Stimulated activated CD8-positive, alpha-beta memory T cell treated with anti-CD3 and anti-CD28 coated beads, Interleukin-7, amount 100 ng/mL, for 1 hour (primary cell): Measurements from ENCODE around the gene CORO6.
A peak's percentile ranks its signal among the peaks of the same experiment; 100 is the strongest.

ENCODE experiments used
- DNase-seq, 2 donors: peaks; one replicate each; pipeline ENCODE4 v3.0.0-alpha.2; 2020; ENCODE audit warnings: low read depth in 2 of 2

The CORO6 gene

GRCh38 chr17:29613856-29614255 lies 8.9 kb downstream of the CORO6 start:
- DNase-seq: no peak

DNA sequence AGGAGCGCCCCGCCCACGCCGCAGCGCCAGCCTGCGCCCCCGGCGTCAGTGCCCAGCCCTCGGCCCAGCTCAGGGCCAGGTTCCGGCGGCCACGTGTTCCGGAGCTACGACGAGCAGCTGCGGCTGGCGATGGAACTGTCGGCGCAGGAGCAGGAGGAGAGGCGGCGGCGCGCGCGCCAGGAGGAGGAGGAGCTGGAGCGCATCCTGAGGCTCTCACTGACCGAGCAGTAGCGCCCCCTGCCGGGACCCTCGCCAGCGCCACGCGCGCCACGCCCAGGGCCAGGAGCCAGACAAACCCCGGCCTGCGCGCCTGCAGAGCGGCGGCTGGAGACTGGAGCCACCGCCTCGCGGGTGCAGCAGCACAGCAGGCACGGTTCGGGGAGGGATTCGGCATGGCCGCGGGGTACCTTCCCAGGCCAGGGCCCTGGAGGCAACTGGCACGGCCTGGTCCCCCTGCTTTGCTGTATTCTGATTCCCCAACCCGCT lies 9.3 kb downstream of the CORO6 start:
- DNase-seq: peak; percentile 83 to 88

DNA sequence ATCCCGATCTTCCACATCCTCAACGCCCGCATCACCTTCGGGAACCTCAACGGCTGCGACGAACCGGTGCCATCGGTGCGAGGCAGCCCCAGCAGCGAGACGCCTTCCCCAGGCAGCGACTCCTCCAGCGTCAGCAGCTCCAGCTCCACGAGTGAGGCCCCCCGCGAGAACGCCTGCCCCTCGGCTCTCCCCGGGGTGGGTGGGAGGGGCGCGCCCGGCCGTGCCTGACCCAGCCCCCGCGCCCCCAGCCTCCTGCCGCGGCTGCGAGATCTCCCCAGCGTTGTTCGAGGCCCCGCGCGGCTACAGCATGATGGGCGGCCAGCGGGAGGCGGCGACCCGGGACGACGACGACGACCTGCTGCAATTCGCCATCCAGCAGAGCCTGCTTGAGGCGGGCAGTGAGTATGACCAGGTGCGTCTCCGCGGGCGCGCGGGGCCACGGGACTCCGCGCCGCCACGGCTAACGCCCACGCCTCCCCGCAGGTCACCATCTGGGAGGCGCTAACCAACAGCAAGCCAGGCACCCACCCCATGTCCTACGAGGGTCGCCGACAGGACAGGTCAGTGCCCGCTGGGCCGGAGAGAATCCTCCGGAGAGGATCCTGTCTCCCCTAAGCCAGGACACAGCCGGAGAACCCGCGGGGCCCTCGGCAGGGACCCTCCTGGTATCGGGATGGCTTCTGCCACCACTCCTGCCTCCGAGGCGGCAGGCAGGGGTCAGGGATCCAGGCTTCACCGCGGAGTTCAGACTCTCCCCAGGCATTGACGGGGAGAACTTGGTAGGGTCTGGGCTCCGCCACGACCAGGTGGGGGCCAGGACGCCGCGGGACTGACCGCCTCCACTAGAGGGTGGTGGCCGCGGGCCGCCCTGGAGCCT lies 10.1 kb downstream of the CORO6 start:
- DNase-seq: no peak

- DNase-seq: no peak
These were observed 10.7 kb downstream of the CORO6 start for GRCh38 chr17:29612094-29612403.

DNA sequence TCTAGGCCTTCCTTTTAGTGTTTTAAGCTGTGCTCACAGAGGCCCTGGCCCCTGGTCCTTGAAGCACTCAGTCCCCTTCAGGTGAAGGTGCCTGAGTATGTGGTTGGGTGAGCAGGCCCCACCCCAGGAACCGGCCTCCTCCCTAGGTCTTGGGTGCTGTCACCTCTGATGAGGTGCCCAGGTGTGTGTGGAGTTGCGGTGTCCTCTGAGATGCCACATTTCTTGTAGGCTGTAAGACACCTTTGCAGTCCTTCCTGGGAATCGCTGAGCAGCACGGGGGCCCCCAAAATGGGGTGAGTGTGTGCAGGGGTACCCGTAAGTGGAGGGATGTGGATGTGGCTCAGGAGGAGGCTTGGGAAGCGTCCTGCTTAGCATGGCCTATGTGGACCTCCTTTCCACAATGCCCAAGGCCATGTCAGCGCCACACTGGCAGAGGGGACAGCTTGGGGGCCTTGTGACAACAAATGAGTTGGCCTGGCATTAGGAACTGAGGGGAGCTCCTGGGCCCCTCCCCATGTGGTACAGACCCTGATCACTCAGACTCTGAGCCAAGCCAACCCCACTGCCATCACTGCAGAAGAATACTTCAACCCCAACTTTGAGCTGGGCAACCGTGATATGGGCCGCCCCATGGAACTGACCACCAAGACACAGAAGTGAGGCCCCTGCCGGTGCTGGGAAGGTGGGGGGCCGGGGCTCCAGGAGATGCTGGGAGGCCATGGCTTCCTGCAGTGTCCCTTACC lies 11.2 kb downstream of the CORO6 start:
- DNase-seq: no peak

DNA sequence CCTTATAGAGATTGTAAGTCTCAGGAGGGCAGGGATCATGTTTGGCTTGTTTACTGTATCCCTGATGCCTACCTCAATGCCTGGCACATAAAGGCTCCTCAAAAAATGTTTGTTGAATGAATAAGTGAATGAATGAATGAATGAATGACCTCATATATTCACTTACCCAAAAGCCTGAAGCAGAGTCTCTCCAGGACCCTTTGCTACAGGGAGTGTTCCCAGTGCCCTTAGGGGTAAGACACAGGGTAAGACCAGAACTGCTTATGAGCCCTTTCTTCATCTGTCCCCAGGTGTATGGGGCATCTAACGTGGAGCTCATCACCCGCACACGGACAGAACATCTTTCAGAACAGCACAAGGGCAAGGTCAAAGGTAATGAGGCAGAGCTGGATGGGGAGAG lies 12.3 kb downstream of the CORO6 start:
- no peak for DNase-seq

GRCh38 chr17:29608986-29609385 lies 13.7 kb downstream of the CORO6 start:
- DNase-seq: no peak

DNA sequence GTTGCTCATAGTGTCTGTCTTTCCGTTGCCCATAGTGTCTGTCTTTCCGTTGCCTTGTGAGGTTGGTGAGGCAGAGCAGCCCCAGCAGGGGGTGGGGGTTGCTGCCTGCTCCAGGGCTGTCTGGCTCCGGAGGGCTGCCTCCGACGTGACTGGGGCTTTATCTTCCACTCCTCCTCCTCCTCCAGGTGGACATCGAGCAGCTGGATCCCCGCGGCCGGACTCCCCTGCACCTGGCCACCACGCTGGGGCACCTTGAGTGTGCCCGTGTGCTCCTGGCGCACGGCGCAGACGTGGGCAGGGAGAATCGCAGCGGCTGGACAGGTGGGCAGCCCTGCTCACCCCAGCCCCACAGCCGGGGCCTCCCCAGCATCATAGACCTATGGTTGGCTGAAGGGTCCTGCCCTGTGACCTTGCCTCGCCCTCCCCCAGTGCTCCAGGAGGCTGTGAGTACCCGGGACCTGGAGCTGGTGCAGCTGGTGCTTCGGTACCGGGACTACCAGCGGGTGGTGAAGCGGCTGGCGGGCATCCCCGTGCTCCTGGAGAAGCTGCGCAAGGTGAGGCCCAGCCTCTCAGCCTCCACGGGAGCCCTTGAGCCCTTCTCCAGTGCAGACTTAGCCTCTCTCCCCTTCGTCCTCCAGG lies 15.0 kb downstream of the CORO6 start:
- DNase-seq: no peak

DNA sequence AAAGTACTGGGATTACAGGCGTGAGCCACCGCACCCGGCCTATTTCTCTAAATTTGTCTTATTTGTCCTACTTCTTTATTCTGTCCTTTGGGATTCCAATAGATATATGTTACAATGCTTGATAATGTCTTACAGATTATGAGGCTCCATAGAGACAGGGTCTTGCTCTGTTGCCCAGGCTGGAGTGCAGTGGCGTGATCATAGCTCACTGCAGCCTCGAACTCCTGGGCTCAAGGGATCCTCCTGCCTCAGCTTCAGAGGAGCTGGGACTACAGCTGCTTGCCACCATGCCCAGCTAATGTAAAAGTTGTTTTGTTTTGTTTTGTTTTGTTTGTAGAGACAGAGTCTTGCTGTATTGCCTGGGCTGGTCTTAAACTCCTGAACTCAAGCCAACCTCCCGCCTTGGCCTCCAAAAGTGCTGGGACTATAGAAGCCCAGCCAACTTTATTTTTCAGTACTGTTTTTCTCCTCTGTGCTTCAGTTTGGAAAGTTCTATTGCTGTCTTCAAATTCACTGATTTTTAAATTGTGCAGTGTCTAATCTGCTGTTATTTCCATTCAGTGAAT lies 19.5 kb downstream of the CORO6 start:
- DNase-seq: no peak

- no peak for DNase-seq
These were observed 25.1 kb downstream of the CORO6 start for GRCh38 chr17:29597361-29598172.

DNA sequence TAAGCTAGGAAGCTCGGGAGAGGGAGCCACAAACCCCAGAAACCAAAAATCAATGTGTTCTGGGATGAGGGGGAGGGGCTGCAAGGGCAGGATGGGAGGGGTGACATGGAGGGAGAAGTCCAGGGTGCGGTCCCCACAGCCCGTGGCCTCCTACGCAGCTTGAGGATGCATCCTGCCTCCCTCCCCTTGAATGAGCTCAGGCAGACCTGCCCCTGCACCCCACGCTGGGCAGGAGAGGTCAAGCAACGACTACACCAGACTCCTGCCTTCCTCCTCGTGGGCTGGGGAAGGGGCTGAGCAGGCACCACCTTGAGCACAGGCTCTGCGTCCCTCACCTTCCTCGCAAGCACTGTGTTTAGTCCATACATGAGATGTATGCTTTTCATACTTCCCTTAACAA lies 25.9 kb downstream of the CORO6 start:
- no peak for DNase-seq

DNA sequence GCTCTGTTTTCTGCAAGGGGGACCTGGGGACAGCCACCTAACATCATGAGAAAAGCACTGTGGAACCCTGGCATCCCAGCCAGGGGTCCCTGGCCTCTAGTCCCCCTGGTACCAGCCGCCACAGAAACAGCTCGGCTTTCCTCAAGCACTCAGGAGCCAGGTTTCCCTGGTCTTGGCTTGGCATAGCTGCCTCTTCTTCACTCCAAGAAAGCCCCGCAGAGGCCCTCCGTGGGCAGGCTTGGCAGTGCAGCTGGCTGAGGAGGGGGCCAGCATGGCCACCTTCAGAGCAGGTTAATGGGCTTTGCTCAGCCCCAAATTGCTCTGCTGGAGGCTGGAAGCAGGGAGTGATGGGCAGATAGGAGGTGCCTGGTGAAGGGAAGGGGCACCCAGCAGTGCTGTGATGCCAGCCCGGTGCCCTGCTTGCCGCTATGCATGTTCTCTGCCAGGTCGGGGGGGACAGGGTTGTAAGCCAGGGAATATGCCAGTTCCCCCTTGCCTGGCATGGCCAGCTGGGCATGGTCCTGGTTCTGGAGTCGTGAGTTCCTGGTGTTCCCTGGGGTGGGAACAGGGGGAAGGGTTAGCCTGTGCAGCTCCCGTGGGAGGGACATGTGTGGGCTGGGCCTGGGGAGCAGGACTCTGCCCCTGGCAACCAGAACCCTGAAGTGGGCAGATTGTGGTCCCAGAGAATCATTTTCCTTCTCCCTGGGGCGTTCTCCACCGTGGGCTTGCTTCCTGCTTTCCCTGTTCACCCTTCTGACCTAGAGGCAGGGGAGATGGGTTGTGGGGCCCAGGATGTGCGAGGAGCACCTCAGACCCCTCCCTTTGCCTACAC lies 26.6 kb downstream of the CORO6 start:
- no peak for DNase-seq

- DNase-seq: no peak
These were observed 27.4 kb downstream of the CORO6 start for GRCh38 chr17:29595107-29595942.

- no peak for DNase-seq
These were observed 28.1 kb downstream of the CORO6 start for GRCh38 chr17:29594519-29595090.

DNA sequence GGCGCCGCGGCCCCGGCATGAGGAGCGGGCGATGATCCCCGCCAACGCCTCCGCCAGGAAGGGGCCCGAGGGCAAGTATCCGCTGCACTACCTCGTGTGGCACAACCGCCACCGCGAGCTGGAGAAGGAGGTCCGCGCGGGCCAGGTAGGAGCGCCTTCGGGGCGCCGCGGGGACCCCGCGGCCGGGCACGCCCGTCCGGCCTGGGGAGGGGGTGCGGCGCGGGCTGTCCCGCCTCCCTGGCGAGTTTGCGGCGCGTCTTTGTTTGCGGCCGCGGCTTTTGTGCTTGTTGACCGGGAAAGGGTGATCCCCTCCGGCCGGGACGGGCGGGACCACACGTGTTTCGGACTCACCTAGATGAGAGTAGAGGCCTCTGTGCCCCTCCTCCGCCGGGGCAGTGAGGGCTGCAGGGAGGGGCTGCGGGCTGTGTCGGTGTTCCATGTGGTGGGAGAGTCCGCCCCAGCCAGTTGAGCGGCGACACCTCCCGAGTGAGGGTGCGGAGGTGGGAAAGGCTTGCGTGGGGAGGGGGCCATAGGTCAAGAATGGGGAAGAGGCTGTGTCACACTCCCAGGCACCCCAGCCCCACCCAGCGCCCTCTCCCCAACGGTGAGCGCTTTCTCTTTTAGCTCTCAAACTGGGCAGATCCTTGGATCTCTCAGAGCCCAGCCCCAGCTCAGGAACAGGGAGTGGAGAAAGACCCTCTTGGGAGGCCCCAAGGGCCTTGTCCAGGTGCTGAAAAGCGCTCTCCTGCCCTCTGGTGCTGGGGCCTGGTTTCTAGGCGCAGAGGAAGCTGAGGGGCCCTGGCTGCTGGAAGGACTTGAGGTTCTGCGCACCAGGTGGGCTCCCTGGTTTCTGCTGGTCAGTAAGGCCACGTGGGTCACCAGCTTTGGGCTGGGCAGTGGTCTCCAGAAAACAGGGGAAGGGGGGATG lies 28.9 kb downstream of the CORO6 start:
- DNase-seq: no peak

GRCh38 chr17:29592850-29593551 lies 29.7 kb downstream of the CORO6 start, which contains the start of gene ANKRD13B:
ANKRD13B (plus strand) TSS chr17:29593132; CDS start chr17:29593622, 490 bp downstream.
- no peak for DNase-seq
